ENCODE measurements around the gene EXD3.

EXD3 gene

GRCh38 chr9:137445275-137445807, 22.4 kb upstream of the EXD3 start:
- peak; percentile 79 for TF ChIP-seq CTCF (IDR thresholded peaks at IDR 0.05; ENCODE audit: borderline replicate concordance, control extremely low read depth, extremely low read depth, insufficient read depth, missing control alignments)
- peak; percentile 90 for DNase-seq (ENCODE audit: low spot score)
- in situ Hi-C loops (cut with MboI; ENCODE audit: low sequenced_read_pairs, unreplicated experiment) = no loop called here

- no peak for DNase-seq (ENCODE audit: low spot score)
- in situ Hi-C loops (cut with MboI; ENCODE audit: low sequenced_read_pairs, unreplicated experiment) = no loop called here
- TF ChIP-seq CTCF (IDR thresholded peaks at IDR 0.05; ENCODE audit: borderline replicate concordance, control extremely low read depth, extremely low read depth, insufficient read depth, missing control alignments) = no peak
These were observed 21.3 kb upstream of the EXD3 start for GRCh38 chr9:137444106-137444790.

DNA sequence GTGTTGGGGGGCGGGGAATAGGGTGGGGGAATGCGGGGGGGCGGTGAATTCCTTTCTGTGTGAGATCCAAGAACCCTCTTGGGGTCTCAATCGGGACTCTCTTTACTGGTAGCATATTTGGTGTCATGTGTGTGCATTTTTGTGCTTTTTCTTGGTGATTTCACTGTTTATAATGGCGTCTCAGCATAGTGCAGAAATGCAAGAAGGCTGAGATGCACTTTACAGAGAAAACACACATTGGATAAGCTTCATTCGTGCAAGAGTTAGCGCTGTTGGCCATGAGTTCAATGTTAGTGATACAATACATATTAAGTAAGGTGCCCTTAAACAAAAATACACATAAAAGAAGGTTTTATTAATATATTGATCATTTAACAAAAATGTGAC, 19.0 kb upstream of the EXD3 start:
- TF ChIP-seq CTCF (IDR thresholded peaks at IDR 0.05; ENCODE audit: borderline replicate concordance, control extremely low read depth, extremely low read depth, insufficient read depth, missing control alignments) = no peak
- no peak for DNase-seq (ENCODE audit: low spot score)
- in situ Hi-C loops (cut with MboI; ENCODE audit: low sequenced_read_pairs, unreplicated experiment) = no loop called here

- DNase-seq (ENCODE audit: low spot score) = peak; percentile 67
- in situ Hi-C loops (cut with MboI; ENCODE audit: low sequenced_read_pairs, unreplicated experiment) = no loop called here
- no peak for TF ChIP-seq CTCF (IDR thresholded peaks at IDR 0.05; ENCODE audit: borderline replicate concordance, control extremely low read depth, extremely low read depth, insufficient read depth, missing control alignments)
These were observed 18.4 kb upstream of the EXD3 start, which contains the start of gene ENTPD8 for GRCh38 chr9:137441289-137441934. TSS of gene ENTPD8 (minus strand) at chr9:137441357. CDS start at chr9:137438285, 3,072 bp downstream.

- TF ChIP-seq CTCF (IDR thresholded peaks at IDR 0.05; ENCODE audit: borderline replicate concordance, control extremely low read depth, extremely low read depth, insufficient read depth, missing control alignments) = no peak
- DNase-seq (ENCODE audit: low spot score) = no peak
- in situ Hi-C loops (cut with MboI; ENCODE audit: low sequenced_read_pairs, unreplicated experiment) = no loop called here
These were observed 16.3 kb upstream of the EXD3 start for GRCh38 chr9:137439158-137439714.

DNA sequence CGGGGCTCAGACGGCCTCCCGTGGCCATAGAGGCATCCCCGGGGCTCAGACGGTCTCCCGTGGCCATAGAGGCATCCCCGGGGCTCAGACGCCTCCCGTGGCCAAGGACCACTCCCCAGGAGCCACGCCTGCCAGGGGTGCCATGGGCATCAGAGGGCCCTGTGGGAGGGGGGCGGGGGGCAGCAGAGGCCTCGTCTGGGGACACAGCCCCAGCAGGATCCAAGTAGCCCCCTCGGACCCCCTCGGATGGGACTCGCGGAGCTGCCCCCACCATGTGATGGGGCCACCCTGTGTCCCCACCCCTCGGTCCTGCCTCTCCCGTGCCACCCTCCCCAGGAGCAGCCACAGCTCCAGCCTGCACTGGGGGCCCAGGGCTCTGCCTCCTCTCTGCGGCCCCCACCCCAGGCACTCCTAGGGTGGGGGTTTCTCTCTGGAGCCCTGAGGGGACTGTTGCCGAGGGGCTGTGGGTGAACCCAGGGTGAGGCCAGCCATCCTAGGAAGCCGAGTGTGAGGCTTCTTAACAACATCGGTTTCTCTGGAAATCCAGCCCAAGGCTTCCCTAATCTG, 15.7 kb upstream of the EXD3 start:
- in situ Hi-C loops (cut with MboI; ENCODE audit: low sequenced_read_pairs, unreplicated experiment) = no loop called here
- no peak for DNase-seq (ENCODE audit: low spot score)

More for the DNA sequence above, 15.7 kb upstream of the EXD3 start:
- TF ChIP-seq CTCF (IDR thresholded peaks at IDR 0.05; ENCODE audit: borderline replicate concordance, control extremely low read depth, extremely low read depth, insufficient read depth, missing control alignments) = no peak
